GM18519 (cell line): ENCODE data around the gene SEC31B.

ENCODE experiments used
- ATAC-seq: cut with Tn5 transposase; IDR thresholded peaks from one replicate; pipeline ENCODE4 v1.9.1; 2021; ENCODE audit warnings: mild to moderate bottlenecking, moderate library complexity; ENCODE audit not compliant: unreplicated experiment, low FRiP score

The SEC31B gene

GRCh38 chr10:100502926-100503494, 16.7 kb downstream of the SEC31B start:
- ATAC-seq, result no peak

GRCh38 chr10:100501423-100501822, 18.2 kb downstream of the SEC31B start:
- ATAC-seq, result no peak

- no peak for ATAC-seq
Observed at GRCh38 chr10:100498059-100498458, 21.6 kb downstream of the SEC31B start.

- ATAC-seq, result no peak
Observed at GRCh38 chr10:100496567-100496966, 23.1 kb downstream of the SEC31B start.

- ATAC-seq, result no peak
Observed at GRCh38 chr10:100490531-100490930, 29.1 kb downstream of the SEC31B start.

GRCh38 chr10:100489396-100489795, 30.3 kb downstream of the SEC31B start:
- no peak for ATAC-seq

- no peak for ATAC-seq
Observed at GRCh38 chr10:100487529-100487928, 32.1 kb downstream of the SEC31B start.

GRCh38 chr10:100485801-100486495, 33.7 kb downstream of the SEC31B start:
- ATAC-seq, result no peak

- no peak for ATAC-seq
Observed at GRCh38 chr10:100485366-100485765, 34.3 kb downstream of the SEC31B start.

- no peak for ATAC-seq
Observed at GRCh38 chr10:100483876-100484666, 35.6 kb downstream of the SEC31B start.

- ATAC-seq, result no peak
Observed at GRCh38 chr10:100482834-100483185, 36.9 kb downstream of the SEC31B start.

- ATAC-seq, result no peak
Observed at GRCh38 chr10:100482181-100482833, 37.4 kb downstream of the SEC31B start.

- ATAC-seq, result peak; percentile 90
Observed at GRCh38 chr10:100481462-100482081, 38.1 kb downstream of the SEC31B start.

- ATAC-seq, result no peak
Observed at GRCh38 chr10:100480002-100480401, 39.7 kb downstream of the SEC31B start.

GRCh38 chr10:100479037-100479436, 40.6 kb downstream of the SEC31B start:
- no peak for ATAC-seq

GRCh38 chr10:100477970-100478369, 41.7 kb downstream of the SEC31B start:
- ATAC-seq, result no peak

GRCh38 chr10:100470367-100470766, 49.3 kb downstream of the SEC31B start:
- no peak for ATAC-seq

- no peak for ATAC-seq
Observed at GRCh38 chr10:100469756-100470155, 49.9 kb downstream of the SEC31B start.

GRCh38 chr10:100468978-100469377, 50.7 kb downstream of the SEC31B start:
- ATAC-seq, result no peak

GRCh38 chr10:100468322-100468721, 51.3 kb downstream of the SEC31B start:
- ATAC-seq, result no peak

- ATAC-seq, result no peak
Observed at GRCh38 chr10:100462709-100463108, 57.0 kb downstream of the SEC31B start, which contains the start of gene WNT8B. Gene WNT8B (plus strand): TSS chr10:100463009. CDS start chr10:100463169, 160 bp downstream.
